Measurements from ENCODE around the gene TMEM182.

TMEM182 gene

GRCh38 chr2:102850888-102851287 is 89.1 kb downstream of the TMEM182 start:
- no peak for TF ChIP-seq CTCF (IDR thresholded peaks at IDR 0.05)

- TF ChIP-seq CTCF (IDR thresholded peaks at IDR 0.05) = no peak
These were observed 91.0 kb downstream of the TMEM182 start for GRCh38 chr2:102852867-102853266.

All from LNCAP (cell line).